HCT116 (cell line): ENCODE data around the gene KCNK16.

Experiments used
- FOSL1 ChIP-seq: IDR thresholded peaks from 2 replicates; pipeline ENCODE4 v1.6.1; 2012; ENCODE audit warnings: low read depth
- POLR2AphosphoS5 ChIP-seq: IDR thresholded peaks from 2 replicates; pipeline ENCODE4 v1.6.1; 2011; ENCODE audit warnings: mild to moderate bottlenecking, low read depth, low read length, moderate library complexity
- SIN3A ChIP-seq: IDR thresholded peaks from 2 replicates; pipeline ENCODE4 v1.6.1; 2012; ENCODE audit warnings: low read depth

DNA sequence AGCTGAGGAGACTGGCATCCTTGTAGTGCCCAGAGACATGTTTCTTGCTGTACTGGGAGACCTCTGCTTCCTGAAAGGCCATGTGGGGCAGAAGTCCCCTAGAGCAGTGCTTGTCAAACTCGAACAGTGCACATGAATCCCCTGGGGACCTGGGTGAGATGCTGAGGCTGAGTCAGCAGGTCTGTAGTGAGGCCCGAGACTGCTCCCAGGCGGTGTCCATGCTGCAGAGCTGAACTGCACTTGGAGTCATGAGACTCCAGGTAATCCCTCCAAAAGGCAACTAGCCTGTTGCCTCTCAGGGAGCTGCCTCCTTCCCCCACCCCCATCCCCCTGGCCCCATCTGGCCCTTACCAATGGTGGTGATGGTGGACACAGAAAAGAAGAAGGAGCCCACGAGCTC is 12.0 kb downstream of the KCNK16 start:
- TF ChIP-seq SIN3A (no peak), FOSL1 (no peak), POLR2AphosphoS5 (no peak)
